HEK293 (cell line): ENCODE measurements around the gene COL7A1.

Source experiments
- EGR2 ChIP-seq: fragments of 450-650 bp; formaldehyde crosslinking; IDR thresholded peaks from 2 replicates; pipeline ENCODE4 v1.5.1; 2016; ENCODE audit warnings: low read depth, missing biosample characterization, missing genetic modification characterization
- HOXD13 ChIP-seq: sonication (generic); formaldehyde crosslinking; IDR thresholded peaks from 2 replicates; pipeline ENCODE4 v1.8.0; 2022; ENCODE audit warnings: missing genetic modification reagents, borderline replicate concordance
- IKZF3 ChIP-seq: fragments of 450-650 bp; IDR thresholded peaks from 2 replicates; pipeline ENCODE4 v1.5.0; 2018; ENCODE audit warnings: missing biosample characterization, mild to moderate bottlenecking, missing genetic modification characterization, moderate library complexity
- KLF10 ChIP-seq: fragments of 450-650 bp; IDR thresholded peaks from 2 replicates; pipeline ENCODE4 v1.5.1; 2018; ENCODE audit warnings: missing biosample characterization, mild to moderate bottlenecking, missing genetic modification characterization
- OVOL3 ChIP-seq: fragments of 450-650 bp; formaldehyde crosslinking; IDR thresholded peaks from 2 replicates; pipeline ENCODE4 v1.5.1; 2016; ENCODE audit warnings: missing biosample characterization, missing genetic modification characterization
- PBX3 ChIP-seq: sonication (generic); formaldehyde crosslinking; IDR thresholded peaks from 2 replicates; pipeline ENCODE4 v1.8.1; 2022; ENCODE audit warnings: mild to moderate bottlenecking, moderate library complexity, missing genetic modification reagents
- ZNF157 ChIP-seq: fragments of 450-650 bp; formaldehyde crosslinking; IDR thresholded peaks from 2 replicates; pipeline ENCODE4 v1.5.1; 2016; ENCODE audit warnings: missing biosample characterization, missing genetic modification characterization
- ZNF274 ChIP-seq, 2 experiments: fragments of 200-500 bp in 1 of 2; fragments of 450-650 bp in 1 of 2; sonication (Bioruptor generic) in 1 of 2; formaldehyde crosslinking in 1 of 2; IDR thresholded peaks; 2 replicates each; pipeline versions ENCODE4 v1.5.1 to v1.6.1; 2014 to 2016; ENCODE audit warnings: borderline replicate concordance in 1 of 2, inconsistent platforms in 1 of 2, low read length in 1 of 2, missing biosample characterization in 1 of 2, missing genetic modification characterization in 1 of 2
- ZNF473 ChIP-seq: fragments of 450-650 bp; formaldehyde crosslinking; IDR thresholded peaks from 2 replicates; pipeline ENCODE4 v1.5.1; 2017; ENCODE audit warnings: missing biosample characterization, missing genetic modification characterization
- TF ChIP-seq, protein P1 (sequence below): fragments of 450-650 bp; formaldehyde crosslinking; IDR thresholded peaks from 2 replicates; pipeline ENCODE4 v1.5.1; 2016; ENCODE audit warnings: missing biosample characterization, missing genetic modification characterization
- TF ChIP-seq, protein P2 (sequence below): fragments of 450-650 bp; formaldehyde crosslinking; IDR thresholded peaks from 2 replicates; pipeline ENCODE4 v1.5.1; 2016; ENCODE audit warnings: missing biosample characterization, missing genetic modification characterization
- TF ChIP-seq, protein P3 (sequence below): fragments of 450-650 bp; formaldehyde crosslinking; IDR thresholded peaks from 2 replicates; pipeline ENCODE4 v1.5.1; 2016; ENCODE audit warnings: missing biosample characterization, missing genetic modification characterization

GRCh38 chr3:48592519-48593087 lies 2.5 kb downstream of the COL7A1 start:
- no peak for TF ChIP-seq EGR2 (tag by site-specific recombination)
- TF ChIP-seq, protein P1, sequence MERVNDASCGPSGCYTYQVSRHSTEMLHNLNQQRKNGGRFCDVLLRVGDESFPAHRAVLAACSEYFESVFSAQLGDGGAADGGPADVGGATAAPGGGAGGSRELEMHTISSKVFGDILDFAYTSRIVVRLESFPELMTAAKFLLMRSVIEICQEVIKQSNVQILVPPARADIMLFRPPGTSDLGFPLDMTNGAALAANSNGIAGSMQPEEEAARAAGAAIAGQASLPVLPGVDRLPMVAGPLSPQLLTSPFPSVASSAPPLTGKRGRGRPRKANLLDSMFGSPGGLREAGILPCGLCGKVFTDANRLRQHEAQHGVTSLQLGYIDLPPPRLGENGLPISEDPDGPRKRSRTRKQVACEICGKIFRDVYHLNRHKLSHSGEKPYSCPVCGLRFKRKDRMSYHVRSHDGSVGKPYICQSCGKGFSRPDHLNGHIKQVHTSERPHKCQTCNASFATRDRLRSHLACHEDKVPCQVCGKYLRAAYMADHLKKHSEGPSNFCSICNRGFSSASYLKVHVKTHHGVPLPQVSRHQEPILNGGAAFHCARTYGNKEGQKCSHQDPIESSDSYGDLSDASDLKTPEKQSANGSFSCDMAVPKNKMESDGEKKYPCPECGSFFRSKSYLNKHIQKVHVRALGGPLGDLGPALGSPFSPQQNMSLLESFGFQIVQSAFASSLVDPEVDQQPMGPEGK = no peak
- TF ChIP-seq, protein P2, sequence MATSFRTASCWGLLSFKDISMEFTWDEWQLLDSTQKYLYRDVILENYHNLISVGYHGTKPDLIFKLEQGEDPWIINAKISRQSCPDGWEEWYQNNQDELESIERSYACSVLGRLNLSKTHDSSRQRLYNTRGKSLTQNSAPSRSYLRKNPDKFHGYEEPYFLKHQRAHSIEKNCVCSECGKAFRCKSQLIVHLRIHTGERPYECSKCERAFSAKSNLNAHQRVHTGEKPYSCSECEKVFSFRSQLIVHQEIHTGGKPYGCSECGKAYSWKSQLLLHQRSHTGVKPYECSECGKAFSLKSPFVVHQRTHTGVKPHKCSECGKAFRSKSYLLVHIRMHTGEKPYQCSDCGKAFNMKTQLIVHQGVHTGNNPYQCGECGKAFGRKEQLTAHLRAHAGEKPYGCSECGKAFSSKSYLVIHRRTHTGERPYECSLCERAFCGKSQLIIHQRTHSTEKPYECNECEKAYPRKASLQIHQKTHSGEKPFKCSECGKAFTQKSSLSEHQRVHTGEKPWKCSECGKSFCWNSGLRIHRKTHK (tag by site-specific recombination) = no peak
- no peak for TF ChIP-seq PBX3 (CRISPR knock-in tag)
- TF ChIP-seq, protein P3, sequence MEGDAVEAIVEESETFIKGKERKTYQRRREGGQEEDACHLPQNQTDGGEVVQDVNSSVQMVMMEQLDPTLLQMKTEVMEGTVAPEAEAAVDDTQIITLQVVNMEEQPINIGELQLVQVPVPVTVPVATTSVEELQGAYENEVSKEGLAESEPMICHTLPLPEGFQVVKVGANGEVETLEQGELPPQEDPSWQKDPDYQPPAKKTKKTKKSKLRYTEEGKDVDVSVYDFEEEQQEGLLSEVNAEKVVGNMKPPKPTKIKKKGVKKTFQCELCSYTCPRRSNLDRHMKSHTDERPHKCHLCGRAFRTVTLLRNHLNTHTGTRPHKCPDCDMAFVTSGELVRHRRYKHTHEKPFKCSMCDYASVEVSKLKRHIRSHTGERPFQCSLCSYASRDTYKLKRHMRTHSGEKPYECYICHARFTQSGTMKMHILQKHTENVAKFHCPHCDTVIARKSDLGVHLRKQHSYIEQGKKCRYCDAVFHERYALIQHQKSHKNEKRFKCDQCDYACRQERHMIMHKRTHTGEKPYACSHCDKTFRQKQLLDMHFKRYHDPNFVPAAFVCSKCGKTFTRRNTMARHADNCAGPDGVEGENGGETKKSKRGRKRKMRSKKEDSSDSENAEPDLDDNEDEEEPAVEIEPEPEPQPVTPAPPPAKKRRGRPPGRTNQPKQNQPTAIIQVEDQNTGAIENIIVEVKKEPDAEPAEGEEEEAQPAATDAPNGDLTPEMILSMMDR (tag by site-specific recombination) = no peak
- TF ChIP-seq KLF10 (tag by site-specific recombination) = no peak
- no peak for TF ChIP-seq ZNF157
- no peak for TF ChIP-seq ZNF473 (tag by site-specific recombination)
- TF ChIP-seq IKZF3 (tag by site-specific recombination) = no peak
- no peak for TF ChIP-seq ZNF274 (IDR thresholded peaks at IDR 0.05; ENCODE audit: low read length)
- no peak for TF ChIP-seq ZNF274 (tag by site-specific recombination; IDR thresholded peaks at IDR 0.05; ENCODE audit: borderline replicate concordance)
- TF ChIP-seq OVOL3 = no peak
- no peak for TF ChIP-seq HOXD13 (CRISPR knock-in tag)
